ENCODE measurements around the gene ING4. TPM values are rescaled to one million over a fixed set of nuclear protein-coding genes. Genes with fewer than 3 reads are reported as not detected.
A peak's percentile ranks its signal among the peaks of the same experiment; 100 is the strongest.

ING4 gene
- polyA plus RNA-seq, 1 of the 3 experiments (the other 2 are of a cell fraction), result 96.5 TPM

GRCh38 chr12:6614513-6615172, 48.3 kb downstream of the ING4 start:
- Histone ChIP-seq H3F3A (replicated peaks; ENCODE audit: insufficient read depth) (peaks cover 43% of the 10 kb centered on the region), H4K20me1 (ENCODE audit: insufficient read depth) (no peaks in the 10 kb centered on the region), H3K9ac (peak overlapping the region; percentile 21; the same call in 1 of the 2 replicates), H3K4me3 (ENCODE audit: low read depth in 2 of 2, low read length in 1 of 2) (no peak overlapping the region), H3K36me3 (replicated peaks in 1 of 2; ENCODE audit: control insufficient read depth in 1 of 2, insufficient read depth in 2 of 2, low read length in 1 of 2) (no peaks in the 10 kb centered on the region), H3K9me2 (no peaks in the 10 kb centered on the region), H3K79me2 (ENCODE audit: insufficient read depth) (no peaks in the 10 kb centered on the region), H3K27ac (ENCODE audit: low read depth in 2 of 2, low read length in 1 of 2) (peak overlapping the region; percentile 91 to 100), H3K4me1 (ENCODE audit: control insufficient read depth in 1 of 2, insufficient read depth in 2 of 2, low read depth in 1 of 2, low read length in 1 of 2) (peaks cover 26 to 35% of the 10 kb centered on the region in 2 experiments), H2AFZ (ENCODE audit: low read depth) (peak overlapping the region; percentile 66; the same call in 1 of the 2 replicates), H3K27me3 (ENCODE audit: insufficient read depth) (no peaks in the 10 kb centered on the region), H3K9me3 (no peaks in the 10 kb centered on the region), H3K4me2 (no peak overlapping the region)
- DNase-seq, result no peak
- POLR2A ChIA-PET, result interaction anchor here (1.0 to 3.5 kb wide), 3 partner anchors 21 to 109 kb away, joined by 4 to 35 read pairs (median 8); partner anchors contain the start of genes COPS7A, LPAR5 and ZNF384
- 92% methylated on average over 7 of the region's 7 CpGs for WGBS (ENCODE audit: low lambda C conversion rate)
- no peak for TF ChIP-seq TAF1 (IDR thresholded peaks at IDR 0.05; ENCODE audit: borderline replicate concordance, low read depth, low read length)
- TF ChIP-seq MAX (IDR thresholded peaks at IDR 0.05; ENCODE audit: low read depth), result no peak
- TF ChIP-seq MEF2A (IDR thresholded peaks at IDR 0.05; ENCODE audit: borderline replicate concordance, low read depth), result no peak
- TF ChIP-seq TEAD4 (IDR thresholded peaks at IDR 0.05; ENCODE audit: borderline replicate concordance, insufficient read depth), result no peak
- no peak for TF ChIP-seq GATA2 (CRISPR knock-in tag; IDR thresholded peaks at IDR 0.05)
- TF ChIP-seq TCF12 (IDR thresholded peaks at IDR 0.05), result no peak
- TF ChIP-seq RCOR1 (IDR thresholded peaks at IDR 0.05; ENCODE audit: low read length), result no peak
- TF ChIP-seq RFX5 (IDR thresholded peaks at IDR 0.05; ENCODE audit: low read length), result no peak
- no peak for TF ChIP-seq POLR2AphosphoS5 (IDR thresholded peaks at IDR 0.05; ENCODE audit: low read depth, low read length)
- CTCF ChIA-PET, result interaction anchor here (0.7 to 3.8 kb wide), 19 partner anchors 12 to 257 kb away, joined by 3 to 32 read pairs (median 5); partner anchors contain the start of genes PTMS and ZNF384

- CTCF ChIA-PET, result interaction anchor here (0.6 to 3.8 kb wide), 22 partner anchors 11 to 258 kb away, joined by 3 to 32 read pairs (median 4); partner anchors contain the start of genes NOP2 and ZNF384
- POLR2A ChIA-PET, result interaction anchor here (0.7 to 3.5 kb wide), 14 partner anchors 18 to 330 kb away, joined by 3 to 35 read pairs (median 4); partner anchors contain the start of genes C12orf57, COPS7A, GAPDH and LPAR5
- Histone ChIP-seq H2AFZ (ENCODE audit: low read depth) (peak overlapping the region; percentile 66; the same call in 1 of the 2 replicates), H3K36me3 (replicated peaks in 1 of 2; ENCODE audit: control insufficient read depth in 1 of 2, insufficient read depth in 2 of 2, low read length in 1 of 2) (no peaks in the 10 kb centered on the region), H3K9ac (peak overlapping the region; percentile 21), H3K4me1 (ENCODE audit: control insufficient read depth in 1 of 2, insufficient read depth in 2 of 2, low read depth in 1 of 2, low read length in 1 of 2) (peaks cover 26 to 35% of the 10 kb centered on the region in 2 experiments), H4K20me1 (ENCODE audit: insufficient read depth) (no peaks in the 10 kb centered on the region), H3K4me3 (ENCODE audit: low read depth in 2 of 2, low read length in 1 of 2) (no peak overlapping the region; a peak in 1 of 4 replicates), H3F3A (replicated peaks; ENCODE audit: insufficient read depth) (peaks cover 50% of the 10 kb centered on the region), H3K9me3 (no peaks in the 10 kb centered on the region), H3K9me2 (no peaks in the 10 kb centered on the region), H3K27ac (ENCODE audit: low read depth in 2 of 2, low read length in 1 of 2) (peak overlapping the region; percentile 91 to 100), H3K27me3 (ENCODE audit: insufficient read depth) (no peaks in the 10 kb centered on the region), H3K4me2 (no peak overlapping the region), H3K79me2 (ENCODE audit: insufficient read depth) (no peaks in the 10 kb centered on the region)
- 7% methylated on average over 18 of the region's 21 CpGs for WGBS (ENCODE audit: low lambda C conversion rate)
- peak; percentile 6 for TF ChIP-seq CHD2 (IDR thresholded peaks at IDR 0.05; ENCODE audit: low read length, partially characterized antibody)
- peak; percentile 43 for TF ChIP-seq CTCF (IDR thresholded peaks at IDR 0.05)
- TF ChIP-seq EP300 (IDR thresholded peaks at IDR 0.05; ENCODE audit: borderline replicate concordance in 1 of 2, low read depth in 1 of 2, low read length in 1 of 2), result no peak
- TF ChIP-seq TAF1 (IDR thresholded peaks at IDR 0.05; ENCODE audit: borderline replicate concordance, low read depth, low read length), result no peak
- no peak for TF ChIP-seq JUND (IDR thresholded peaks at IDR 0.05)
- TF ChIP-seq SMC3 (IDR thresholded peaks at IDR 0.05; ENCODE audit: low read depth, low read length), result no peak
- TF ChIP-seq MAX (IDR thresholded peaks at IDR 0.05; ENCODE audit: low read depth), result 0 out of 2 replicates have a peak, but pooled peaks have one; percentile 22
- 0 out of 2 replicates have a peak, but pooled peaks have one; percentile 30 for TF ChIP-seq RAD21 (IDR thresholded peaks at IDR 0.05; ENCODE audit: low read length)
- TF ChIP-seq RCOR1 (IDR thresholded peaks at IDR 0.05; ENCODE audit: low read length), result peak; percentile 58
- TF ChIP-seq TEAD4 (IDR thresholded peaks at IDR 0.05; ENCODE audit: borderline replicate concordance, insufficient read depth), result 0 out of 2 replicates have a peak, but pooled peaks have one; percentile 5
- TF ChIP-seq SIN3A (IDR thresholded peaks at IDR 0.05; ENCODE audit: borderline replicate concordance, low read depth, low read length), result 0 out of 2 replicates have a peak, but pooled peaks have one; percentile 43
- TF ChIP-seq RFX5 (IDR thresholded peaks at IDR 0.05; ENCODE audit: low read length), result no peak
- no peak for TF ChIP-seq FOSL2 (IDR thresholded peaks at IDR 0.05; ENCODE audit: borderline replicate concordance, low read depth)
- peak; percentile 43; the same call in 1 of the 2 replicates for TF ChIP-seq USF1 (IDR thresholded peaks at IDR 0.05; ENCODE audit: borderline replicate concordance, low read depth)
- no peak for TF ChIP-seq FOXM1 (IDR thresholded peaks at IDR 0.05; ENCODE audit: low read depth)
- no peak for TF ChIP-seq YY1 (IDR thresholded peaks at IDR 0.05; ENCODE audit: low read depth)
- TF ChIP-seq GABPA (IDR thresholded peaks at IDR 0.05; ENCODE audit: low read depth), result no peak
- DNase-seq, result peak; percentile 88
These were observed 49.0 kb downstream of the ING4 start for GRCh38 chr12:6613776-6614512.

All from SK-N-SH (cell line).